ENCODE measurements around the gene LTBP2.
"Not testable (repeated sequence)": the region's sequence is repeated elsewhere in the genome, so short reads cannot be mapped to it uniquely, and the experiment has no call there.

The LTBP2 gene

GRCh38 chr14:74547331-74547927 lies 64.6 kb downstream of the LTBP2 start:
- DNase-seq: no peak

DNA sequence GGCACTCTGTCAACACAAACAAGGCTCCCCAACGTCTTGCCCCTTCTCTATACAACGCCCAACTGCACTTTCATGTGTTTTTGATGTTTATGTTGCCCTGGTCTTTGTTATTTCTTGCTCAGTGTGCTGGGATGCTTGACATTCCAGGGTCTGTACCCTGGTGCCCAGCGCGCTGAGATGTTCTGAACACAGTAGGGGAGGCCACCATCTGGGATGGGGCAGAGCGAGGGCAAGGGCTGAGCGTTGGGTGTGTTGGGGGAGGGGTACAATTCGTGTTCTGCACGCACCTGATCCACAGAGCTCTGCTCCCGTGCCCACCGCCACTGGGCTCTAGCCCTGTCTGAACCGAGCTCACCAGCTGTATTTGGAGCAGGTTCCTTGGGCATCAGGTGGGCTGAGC lies 65.6 kb downstream of the LTBP2 start:
- DNase-seq: no peak

- DNase-seq: no peak
Observed at GRCh38 chr14:74545386-74545785, 66.7 kb downstream of the LTBP2 start.

- no peak for DNase-seq
Observed at GRCh38 chr14:74543771-74544438, 68.1 kb downstream of the LTBP2 start.

GRCh38 chr14:74542056-74542685 lies 69.9 kb downstream of the LTBP2 start:
- DNase-seq: no peak

DNA sequence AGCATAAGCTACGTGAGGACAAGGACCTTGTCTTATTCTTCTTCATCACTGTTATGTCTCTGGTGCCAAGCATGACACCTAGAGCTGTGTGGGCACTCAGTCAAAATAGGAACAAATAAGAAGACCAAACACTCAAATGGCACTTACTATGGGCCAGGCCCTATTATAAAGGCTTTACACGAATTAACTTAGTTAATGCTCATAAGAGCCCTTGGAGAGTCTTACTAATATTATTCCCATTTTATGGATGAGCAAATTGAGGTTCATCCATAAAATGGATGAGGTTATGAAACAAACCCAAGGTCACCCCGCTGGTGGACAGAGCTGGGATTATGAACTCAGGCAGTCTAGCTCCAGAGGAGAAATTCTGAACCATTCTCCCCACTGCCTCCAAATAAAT lies 70.8 kb downstream of the LTBP2 start:
- DNase-seq: no peak

DNA sequence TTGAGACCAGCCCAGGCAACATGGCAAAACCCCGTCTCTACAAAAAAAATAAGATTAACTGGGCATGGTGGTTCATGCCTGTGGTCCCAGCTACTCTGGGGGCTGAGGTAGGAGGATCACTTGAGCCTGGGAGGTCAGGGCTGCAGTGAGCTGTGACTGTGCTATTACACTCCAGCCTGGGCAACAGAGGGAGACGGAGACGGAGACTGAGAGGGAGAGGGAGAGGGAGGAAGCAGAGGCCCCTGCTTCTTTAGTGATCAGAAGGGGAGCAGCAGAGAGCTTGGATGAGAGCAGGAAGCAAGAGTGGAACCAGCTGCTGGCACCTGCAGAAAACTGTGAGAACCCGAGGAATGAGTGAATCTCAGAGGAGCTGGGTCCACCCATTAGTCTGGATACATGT lies 72.5 kb downstream of the LTBP2 start:
- no peak for DNase-seq

DNA sequence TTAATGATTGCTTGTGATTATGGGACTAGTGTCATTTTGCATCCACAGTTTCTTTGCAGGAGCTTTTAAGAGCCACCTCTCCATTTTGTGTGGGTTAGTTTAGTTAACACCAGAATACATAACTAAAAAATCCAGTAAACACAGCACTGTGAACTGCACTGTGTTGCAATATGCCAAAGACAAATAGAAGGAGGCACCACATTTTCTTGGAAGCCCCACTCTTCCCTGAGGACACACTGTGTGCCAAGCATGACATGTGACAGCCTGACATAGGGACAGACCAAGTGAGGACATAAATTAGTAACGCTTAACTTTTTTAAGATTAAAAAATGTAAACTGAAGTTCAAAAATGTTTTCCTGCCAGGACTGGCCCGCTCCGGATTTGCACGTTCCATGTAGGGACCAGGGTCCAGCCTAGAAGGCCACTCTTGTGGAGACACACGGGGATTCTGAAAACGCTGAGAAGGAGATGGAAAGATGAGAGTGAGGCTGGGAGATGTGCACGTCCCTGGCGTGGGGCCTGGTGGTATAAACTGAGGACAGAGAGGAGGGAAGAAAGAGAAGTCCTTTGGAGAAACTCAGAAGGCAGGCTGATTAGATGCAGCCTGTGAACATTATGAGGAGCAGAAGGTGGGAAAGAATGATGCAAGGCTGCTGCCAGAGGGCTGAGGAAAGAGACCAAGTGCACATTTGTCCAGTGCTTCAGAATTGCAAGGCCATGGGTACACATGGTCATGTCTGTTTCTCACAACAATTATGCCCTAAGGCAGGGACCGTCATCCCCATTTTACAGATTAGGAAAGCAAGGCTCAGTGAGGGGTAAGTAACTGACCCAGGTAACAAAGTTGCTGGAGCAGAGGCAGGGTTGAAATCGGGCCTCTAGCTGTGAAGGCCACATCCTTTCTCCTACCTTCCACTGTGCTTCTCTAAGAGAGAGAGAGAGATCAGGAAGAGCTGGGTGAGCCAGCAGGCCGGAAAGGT lies 73.3 kb downstream of the LTBP2 start:
- no peak for DNase-seq

DNA sequence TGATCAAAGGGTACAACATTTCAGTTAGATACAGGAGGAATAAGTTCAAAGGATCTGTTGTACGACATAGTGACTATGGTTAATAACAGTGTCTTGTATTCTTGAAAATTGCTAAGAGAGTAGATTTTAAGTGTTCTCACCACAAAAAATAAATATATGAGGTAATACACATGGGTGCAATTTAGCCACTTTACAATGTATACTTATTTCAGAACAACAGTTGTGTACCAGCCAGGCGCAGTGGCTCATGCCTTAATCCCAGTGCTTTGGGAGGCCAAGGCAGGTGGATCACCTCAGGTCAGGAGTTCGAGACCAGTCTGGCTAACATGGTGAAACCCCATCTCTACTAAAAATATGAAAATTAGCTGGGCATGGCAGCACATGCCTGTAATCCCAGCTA lies 75.7 kb downstream of the LTBP2 start:
- not testable (repeated sequence) for DNase-seq

- no peak for DNase-seq
Observed at GRCh38 chr14:74535756-74536325, 76.2 kb downstream of the LTBP2 start.

- no peak for DNase-seq
Observed at GRCh38 chr14:74533576-74533975, 78.5 kb downstream of the LTBP2 start.

GRCh38 chr14:74532246-74532645 lies 79.8 kb downstream of the LTBP2 start:
- DNase-seq: no peak

- DNase-seq: no peak
Observed at GRCh38 chr14:74531467-74531866, 80.6 kb downstream of the LTBP2 start.

- no peak for DNase-seq
Observed at GRCh38 chr14:74531006-74531405, 81.0 kb downstream of the LTBP2 start.

DNA sequence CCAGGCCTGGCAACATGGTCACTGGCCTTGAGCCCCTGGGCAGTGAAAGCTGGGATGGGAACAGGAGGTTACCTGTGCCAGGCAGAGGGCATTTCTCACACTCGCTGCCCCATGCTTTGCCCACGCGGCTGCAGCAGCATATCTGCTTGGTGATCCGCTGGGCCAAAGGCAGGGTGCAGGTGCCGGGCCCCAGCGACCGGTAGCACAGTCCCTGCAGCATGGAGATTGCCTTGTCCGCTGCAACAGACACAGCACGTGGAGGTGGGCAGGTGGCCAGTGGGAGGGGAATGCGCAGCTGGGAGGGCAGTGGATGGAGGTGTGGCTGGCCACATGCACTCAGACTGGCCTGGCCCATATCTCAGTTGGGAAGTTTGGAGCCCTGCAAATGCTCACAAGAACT lies 83.2 kb downstream of the LTBP2 start:
- DNase-seq: no peak

GRCh38 chr14:74528406-74528805 lies 83.6 kb downstream of the LTBP2 start:
- no peak for DNase-seq

GRCh38 chr14:74527736-74528280 lies 84.2 kb downstream of the LTBP2 start:
- DNase-seq: no peak

DNA sequence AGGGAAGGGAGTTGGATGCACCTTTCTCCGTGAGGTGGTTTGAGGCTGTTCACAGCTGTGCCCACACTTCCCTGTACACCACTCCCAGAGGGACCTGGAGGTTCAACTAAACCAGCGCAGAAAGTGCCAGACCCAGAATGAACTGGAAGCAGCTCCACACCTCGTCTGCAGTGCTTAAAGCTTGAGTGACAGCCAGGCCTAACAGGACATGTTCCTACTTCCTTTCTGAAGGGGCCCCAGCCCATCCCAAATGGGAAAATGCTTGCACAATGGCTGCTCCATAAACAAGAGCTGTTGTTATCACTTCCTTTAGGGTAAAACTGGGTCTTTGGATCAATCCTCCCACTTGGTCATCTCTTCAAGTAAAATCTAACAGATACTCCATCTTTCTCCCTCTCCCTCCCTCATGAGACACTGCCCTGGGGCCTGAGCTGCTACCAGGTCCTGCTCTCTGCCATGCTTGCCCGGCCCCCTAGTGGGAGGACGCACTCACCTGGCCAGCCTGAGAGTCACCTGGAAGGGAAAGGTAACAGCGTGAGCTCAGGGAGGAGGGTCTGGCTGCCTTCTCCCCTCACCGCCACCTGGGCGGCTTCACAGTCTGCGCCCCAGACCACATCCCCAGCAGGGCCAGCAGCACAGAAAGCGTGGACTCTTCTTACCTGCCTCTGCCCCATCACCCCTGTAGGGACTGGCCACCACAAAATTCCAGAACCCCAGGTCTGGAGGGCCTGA lies 85.0 kb downstream of the LTBP2 start:
- DNase-seq: no peak

DNA sequence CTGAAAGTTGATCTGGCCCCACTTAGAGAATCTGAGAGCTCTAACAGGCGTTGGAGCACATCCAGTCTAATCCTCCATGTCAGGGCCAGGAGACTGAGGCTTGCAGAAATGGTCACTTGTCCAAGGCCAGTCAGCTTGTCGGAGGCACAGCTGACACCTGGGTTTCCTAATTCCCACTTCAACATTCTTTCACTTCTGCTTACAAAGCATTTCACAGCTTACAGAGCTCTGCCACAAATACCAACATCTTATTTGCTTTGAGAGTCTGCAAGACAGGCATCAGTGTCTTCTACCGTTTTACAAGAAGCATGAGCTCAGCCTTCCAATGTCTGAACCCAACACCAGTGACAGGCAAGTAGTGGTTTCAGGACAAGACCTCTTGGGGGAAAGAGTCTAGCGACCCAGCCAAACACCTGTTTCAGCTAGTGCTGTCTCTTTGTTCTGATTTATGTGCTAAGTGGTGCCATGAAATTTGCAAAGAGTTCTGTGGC lies 86.6 kb downstream of the LTBP2 start:
- DNase-seq: no peak

DNA sequence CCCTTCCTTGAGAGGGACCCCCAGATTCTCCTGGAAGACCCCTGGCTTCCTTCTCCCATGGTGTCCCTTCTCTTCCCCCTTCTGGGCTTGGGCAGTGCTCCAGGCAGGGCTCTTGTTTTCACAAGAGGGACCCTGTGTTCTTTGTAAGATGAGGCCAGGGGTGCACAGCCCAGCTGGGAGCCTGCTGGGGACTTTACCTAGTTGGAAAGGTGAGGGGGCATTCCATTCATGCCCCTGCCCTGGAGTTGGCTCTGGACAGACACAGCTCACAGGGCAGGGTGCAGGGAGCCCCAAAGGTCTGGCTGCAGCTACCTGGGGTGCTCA lies 87.3 kb downstream of the LTBP2 start:
- DNase-seq: no peak

- DNase-seq: no peak
Observed at GRCh38 chr14:74524076-74524811, 87.8 kb downstream of the LTBP2 start.

All from activated gamma-delta T cell treated with Interleukin-2 at 50 U/mL for 16 hours (primary cell).